HepG2 (cell line): Measurements from ENCODE around the gene MCFD2. TPM values are rescaled to one million over a fixed set of nuclear protein-coding genes. Genes with fewer than 3 reads are reported as not detected.

ENCODE experiments used
- AKNA ChIP-seq: sonication (generic); formaldehyde crosslinking; IDR thresholded peaks from 2 replicates; pipeline ENCODE4 v1.4.0; 2020; ENCODE audit warnings: missing genetic modification reagents, borderline replicate concordance
- ATAD3A ChIP-seq: sonication (generic); formaldehyde crosslinking; IDR thresholded peaks from 2 replicates; pipeline ENCODE4 v1.4.0; 2020; ENCODE audit warnings: missing genetic modification reagents
- EP300 ChIP-seq, 3 experiments: sonication (generic) in 1 of 3; formaldehyde crosslinking in 1 of 3; IDR thresholded peaks; 2 replicates each; pipeline versions ENCODE4 v1.5.1 to v1.6.1; 2011 to 2020; ENCODE audit warnings: low read depth in 2 of 3, low read length in 2 of 3, borderline replicate concordance in 1 of 3, improper control_type of control experiment in 1 of 3, mild to moderate bottlenecking in 1 of 3, missing genetic modification reagents in 1 of 3, moderate library complexity in 1 of 3
- FOSL2 ChIP-seq: sonication (generic); formaldehyde crosslinking; IDR thresholded peaks from 2 replicates; pipeline ENCODE4 v1.4.0; 2020; ENCODE audit warnings: missing genetic modification reagents
- FOXK2 ChIP-seq: fragments of 450-650 bp; IDR thresholded peaks from 2 replicates; pipeline ENCODE4 v1.6.1; 2016
- GZF1 ChIP-seq: sonication (generic); formaldehyde crosslinking; IDR thresholded peaks from 2 replicates; pipeline ENCODE4 v1.5.1; 2020; ENCODE audit warnings: mild to moderate bottlenecking, missing genetic modification reagents
- HES4 ChIP-seq: sonication (generic); formaldehyde crosslinking; IDR thresholded peaks from 2 replicates; pipeline ENCODE4 v1.9.0; 2021; ENCODE audit warnings: mild to moderate bottlenecking, missing genetic modification reagents, borderline replicate concordance
- KLF15 ChIP-seq: sonication (generic); formaldehyde crosslinking; IDR thresholded peaks from 2 replicates; pipeline ENCODE4 v1.8.1; 2023; ENCODE audit warnings: borderline replicate concordance, mild to moderate bottlenecking, inconsistent platforms, missing genetic modification reagents, mixed read lengths
- NBN ChIP-seq: fragments of 450-650 bp; conservative IDR thresholded peaks from 2 replicates; pipeline ENCODE4 v1.6.1; 2017
- ONECUT2 ChIP-seq: sonication (generic); formaldehyde crosslinking; IDR thresholded peaks from 2 replicates; pipeline ENCODE4 v1.4.0; 2020; ENCODE audit warnings: missing genetic modification reagents
- RXRA ChIP-seq: sonication (generic); formaldehyde crosslinking; IDR thresholded peaks from 2 replicates; pipeline ENCODE4 v1.5.1; 2020; ENCODE audit warnings: missing genetic modification reagents
- SMAD9 ChIP-seq: sonication (generic); formaldehyde crosslinking; IDR thresholded peaks from 2 replicates; pipeline ENCODE4 v1.5.1; 2020; ENCODE audit warnings: mild to moderate bottlenecking, missing genetic modification reagents
- SP140L ChIP-seq: sonication (generic); formaldehyde crosslinking; IDR thresholded peaks from 2 replicates; pipeline ENCODE4 v1.4.0; 2020; ENCODE audit warnings: missing genetic modification reagents, borderline replicate concordance
- TBX2 ChIP-seq: sonication (generic); formaldehyde crosslinking; IDR thresholded peaks from 2 replicates; pipeline ENCODE4 v1.5.0; 2020; ENCODE audit warnings: missing genetic modification reagents, mild to moderate bottlenecking, borderline replicate concordance
- ZFY ChIP-seq: sonication (generic); formaldehyde crosslinking; IDR thresholded peaks from 2 replicates; pipeline ENCODE4 v1.4.0; 2020; ENCODE audit warnings: missing genetic modification reagents
- ZNF124 ChIP-seq: sonication (generic); formaldehyde crosslinking; IDR thresholded peaks from 2 replicates; pipeline ENCODE4 v1.4.0; 2020; ENCODE audit warnings: missing genetic modification reagents
- ZNF646 ChIP-seq: sonication (generic); formaldehyde crosslinking; IDR thresholded peaks from 2 replicates; pipeline ENCODE4 v1.9.0; 2021; ENCODE audit warnings: mild to moderate bottlenecking, missing genetic modification reagents
- ZNF773 ChIP-seq: sonication (generic); formaldehyde crosslinking; IDR thresholded peaks from 2 replicates; pipeline ENCODE4 v1.4.0; 2020; ENCODE audit warnings: missing genetic modification reagents, borderline replicate concordance
- ZNF891 ChIP-seq: sonication (generic); formaldehyde crosslinking; IDR thresholded peaks from 2 replicates; pipeline ENCODE4 v1.5.0; 2020; ENCODE audit warnings: mild to moderate bottlenecking, missing genetic modification reagents
- polyA plus RNA-seq, 8 experiments: library from polyadenylated mRNA; depleted of rRNA in 3 of 8; stranded (reverse) in 7 of 8; unstranded in 1 of 8; fragments of >200 nt; fragmentation: Illumina TruSeq in 4 of 8; extraction: Trizol in 4 of 8; gene quantifications; 2 replicates each; pipeline versions ENCODE4 v1.2.1 to v1.2.3, GENCODE V29; 2011 to 2016; ENCODE audit warnings: low read depth in 4 of 8, missing spikeins in 1 of 8, mixed read lengths in 1 of 8; ENCODE audit not compliant: insufficient read depth in 1 of 8
- total RNA-seq, 5 experiments: library from RNA; depleted of rRNA; stranded (reverse); fragments of >200 nt; fragmentation: Illumina TruSeq; extraction: Trizol; gene quantifications; 2 replicates each; pipeline ENCODE4 v1.2.3, GENCODE V29; 2016; ENCODE audit warnings: low read depth in 1 of 5

MCFD2 gene
- total and polyA plus RNA-seq, 2 of the 13 experiments (the other 11 are each of a cell fraction or from before 2014, with no cell fraction given), result 183 to 232 TPM

GRCh38 chr2:46915281-46915810, at the start of gene MCFD2 (continued):
- TF ChIP-seq ZNF646 (CRISPR knock-in tag) (no peak), TBX2 (CRISPR knock-in tag) (peak; percentile 40; the same call in 1 of the 2 replicates), ATAD3A (CRISPR knock-in tag) (0 out of 2 replicates have a peak, but pooled peaks have one; percentile 45), ZFY (CRISPR knock-in tag) (no peak), SP140L (CRISPR knock-in tag) (peak; percentile 5; the same call in 1 of the 2 replicates), GZF1 (CRISPR knock-in tag) (peak; percentile 18; the same call in 1 of the 2 replicates), KLF15 (CRISPR knock-in tag) (no peak), FOSL2 (CRISPR knock-in tag) (no peak), RXRA (peak; percentile 12; the same call in 1 of the 2 replicates), FOXK2 (no peak), ZNF124 (CRISPR knock-in tag) (0 out of 2 replicates have a peak, but pooled peaks have one; percentile 16), ZNF773 (peak; percentile 24; the same call in 1 of the 2 replicates), AKNA (0 out of 2 replicates have a peak, but pooled peaks have one; percentile 18), EP300 (IDR thresholded peaks at IDR 0.05; ENCODE audit: low read depth in 2 of 2, low read length in 2 of 2) (0 out of 4 replicates have a peak, but pooled peaks of 1 of the 2 experiments have one; percentile 5), EP300 (CRISPR knock-in tag; IDR thresholded peaks at IDR 0.05; ENCODE audit: borderline replicate concordance) (0 out of 2 replicates have a peak, but pooled peaks have one; percentile 2), ONECUT2 (no peak), SMAD9 (CRISPR knock-in tag) (0 out of 2 replicates have a peak, but pooled peaks have one; percentile 46), HES4 (CRISPR knock-in tag) (peak; percentile 91), ZNF891 (no peak), NBN (no peak)
